Measurements from ENCODE around the gene MCMBP. TPM values are rescaled to one million over a fixed set of nuclear protein-coding genes. Genes with fewer than 3 reads are reported as not detected.

MCMBP gene
- total and polyA plus RNA-seq, 12 donors: 9.2 to 41.9 (median 27.3) TPM

GRCh38 chr10:119860866-119861607, 11.6 kb downstream of the MCMBP start:
- peaks cover 0 to 16% (median 0%) of the 10 kb centered on the region in 11 donors for H3K9me3 ChIP-seq
- no peak for TF ChIP-seq CTCF (IDR thresholded peaks at IDR 0.05)
- H3K4me3 ChIP-seq: no peak overlapping the region
- 76 to 82% methylated on average over 7 of the region's 7 CpGs for WGBS, 2 donors
- peaks cover 0 to 14% (median 11%) of the 10 kb centered on the region in 9 donors for H3K4me1 ChIP-seq
- ATAC-seq: no peak
- DNase-seq: no peak
- no peaks in the 10 kb centered on the region for H3K27me3 ChIP-seq
- intact Hi-C loops (cut with DNase I): loop anchor here in 6 of 10 donors (1.0 to 10.0 kb wide), 7 partner anchors 109 to 256 kb away; no protein-coding TSS in a partner anchor
- H3K36me3 ChIP-seq: peaks cover 0 to 29% (median 7%) of the 10 kb centered on the region in 9 donors
- no peak overlapping the region for H3K27ac ChIP-seq

- peaks cover 0 to 13% (median 0%) of the 10 kb centered on the region in 11 donors for H3K9me3 ChIP-seq
- DNase-seq (no peak), ATAC-seq (no peak)
- H3K4me3 ChIP-seq: no peak overlapping the region
- no peak overlapping the region for H3K27ac ChIP-seq
- 81 to 86% methylated on average over 1 of the region's 1 CpG for WGBS, 2 donors
- H3K4me1 ChIP-seq: peaks cover 0 to 14% (median 11%) of the 10 kb centered on the region in 9 donors
- no peaks in the 10 kb centered on the region for H3K27me3 ChIP-seq
- TF ChIP-seq CTCF (IDR thresholded peaks at IDR 0.05): peak; percentile 38 to 75 (median 68)
- intact Hi-C loops (cut with DNase I): loop anchor here (1.0 to 10.0 kb wide), 12 partner anchors 65 to 255 kb away; no protein-coding TSS in a partner anchor
- H3K36me3 ChIP-seq: peaks cover 0 to 43% (median 7%) of the 10 kb centered on the region in 9 donors
Measured at GRCh38 chr10:119859420-119860258, 13.0 kb downstream of the MCMBP start.

GRCh38 chr10:119858063-119858462, 14.6 kb downstream of the MCMBP start:
- ATAC-seq (no peak), DNase-seq (no peak)
- no peak for TF ChIP-seq CTCF (IDR thresholded peaks at IDR 0.05)
- no peaks in the 10 kb centered on the region for H3K9me3 ChIP-seq
- intact Hi-C loops (cut with DNase I): loop anchor here in 9 of 10 donors (2.0 to 10.0 kb wide), 9 partner anchors 67 to 253 kb away; no protein-coding TSS in a partner anchor
- H3K36me3 ChIP-seq: peaks cover 0 to 58% (median 18%) of the 10 kb centered on the region in 9 donors
- H3K4me3 ChIP-seq: no peak overlapping the region
- WGBS, 2 donors: 83 to 86% methylated on average over 1 of the region's 1 CpG
- no peaks in the 10 kb centered on the region for H3K27me3 ChIP-seq
- H3K4me1 ChIP-seq: peaks cover 0 to 14% (median 11%) of the 10 kb centered on the region in 9 donors
- no peak overlapping the region for H3K27ac ChIP-seq

GRCh38 chr10:119853574-119853973, 19.1 kb downstream of the MCMBP start:
- peaks cover 0 to 100% (median 35%) of the 10 kb centered on the region in 9 donors for H3K36me3 ChIP-seq
- no peaks in the 10 kb centered on the region for H3K4me1 ChIP-seq
- H3K27ac ChIP-seq: no peak overlapping the region
- 72 to 85% methylated on average over 1 of the region's 1 CpG for WGBS, 2 donors
- no peak for DNase-seq
- no peak overlapping the region for H3K4me3 ChIP-seq
- no peak for TF ChIP-seq CTCF (IDR thresholded peaks at IDR 0.05)
- no peaks in the 10 kb centered on the region for H3K9me3 ChIP-seq
- intact Hi-C loops (cut with DNase I): loop anchor here in 4 of 10 donors (10.0 kb wide), 5 partner anchors 71 to 249 kb away; no protein-coding TSS in a partner anchor
- ATAC-seq: no peak
- no peaks in the 10 kb centered on the region for H3K27me3 ChIP-seq

Measured in heart right ventricle (tissue), 16 donors.